ENCODE results near the gene TRIM65.

- TF ChIP-seq POLR2A (IDR thresholded peaks at IDR 0.05; ENCODE audit: low read depth) (no peak), CTCF (IDR thresholded peaks at IDR 0.05) (no peak)
Observed at GRCh38 chr17:75922173-75922961, 25.6 kb upstream of the TRIM65 start.

All from esophagus muscularis mucosa (tissue), 3 donors.